GM23338 (cell line): ENCODE data around the gene ATF6. TPM values are rescaled to one million over a fixed set of nuclear protein-coding genes. Genes with fewer than 3 reads are reported as not detected.

ENCODE experiments used
- ATAC-seq: fragments of 200-7000 bp; cut with Tn5 transposase; 3 replicates; pipeline ENCODE4 v1.9.1; 2020
- DNase-seq: peaks from one replicate; pipeline ENCODE4 v3.0.0-alpha.2; 2015; ENCODE audit warnings: low spot score
- H2AFZ ChIP-seq: fragments of 200-600 bp; sonication (generic); 2 replicates; pipeline ENCODE4 v1.8.0; 2016; ENCODE audit warnings: antibody characterized with exemption, mild to moderate bottlenecking, moderate library complexity
- H3F3A ChIP-seq: fragments of 200-600 bp; sonication (generic); replicated peaks from 2 replicates; pipeline ENCODE4 v1.8.0; 2017; ENCODE audit warnings: antibody characterized with exemption, mixed run types, low read depth
- H3K27ac ChIP-seq: fragments of 200-600 bp; sonication (generic); 2 replicates; pipeline ENCODE4 v1.6.1; 2016; ENCODE audit warnings: low read depth
- H3K27me3 ChIP-seq: fragments of 200-600 bp; sonication (generic); 2 replicates; pipeline ENCODE4 v1.8.0; 2016; ENCODE audit warnings: mild to moderate bottlenecking, mixed run types, moderate library complexity; ENCODE audit not compliant: insufficient read depth
- H3K36me3 ChIP-seq: fragments of 200-600 bp; sonication (generic); 2 replicates; pipeline ENCODE4 v1.8.0; 2016; ENCODE audit warnings: mild to moderate bottlenecking; ENCODE audit not compliant: insufficient read depth
- H3K4me1 ChIP-seq: fragments of 200-600 bp; sonication (generic); 2 replicates; pipeline ENCODE4 v1.8.0; 2016; ENCODE audit warnings: mild to moderate bottlenecking, moderate library complexity; ENCODE audit not compliant: insufficient read depth
- H3K4me2 ChIP-seq: fragments of 200-600 bp; sonication (generic); 2 replicates; pipeline ENCODE4 v1.7.1; 2017; ENCODE audit warnings: mixed run types
- H3K4me3 ChIP-seq: fragments of 200-600 bp; sonication (generic); 2 replicates; pipeline ENCODE4 v1.6.1; 2016; ENCODE audit warnings: mixed run types
- H3K79me2 ChIP-seq: fragments of 200-600 bp; sonication (generic); replicated peaks from 2 replicates; pipeline ENCODE4 v1.8.0; 2017; ENCODE audit warnings: mild to moderate bottlenecking; ENCODE audit not compliant: insufficient read depth
- H3K9me2 ChIP-seq: fragments of 200-600 bp; sonication (generic); 2 replicates; pipeline ENCODE4 v1.8.0; 2017; ENCODE audit not compliant: insufficient read depth
- H4K20me1 ChIP-seq: fragments of 200-600 bp; sonication (generic); replicated peaks from 2 replicates; pipeline ENCODE4 v1.8.0; 2017; ENCODE audit warnings: mild to moderate bottlenecking; ENCODE audit not compliant: insufficient read depth
- H3K27ac Mint-ChIP-seq: 2 replicates; pipeline ENCODE4 v1.8.0; 2020; ENCODE audit warnings: inconsistent platforms, mild to moderate bottlenecking, moderate library complexity, mixed read lengths
- H3K27me3 Mint-ChIP-seq: 3 replicates; pipeline ENCODE4 v1.8.0; 2022; ENCODE audit warnings: low read depth, mild to moderate bottlenecking, moderate library complexity, mixed read lengths, inconsistent platforms; ENCODE audit not compliant: insufficient read depth, poor library complexity
- H3K36me3 Mint-ChIP-seq: 3 replicates; pipeline ENCODE4 v1.8.0; 2021; ENCODE audit warnings: low read depth, mild to moderate bottlenecking, inconsistent platforms, moderate library complexity, mixed read lengths
- H3K4me1 Mint-ChIP-seq: 3 replicates; pipeline ENCODE4 v1.8.0; 2020; ENCODE audit warnings: mild to moderate bottlenecking, inconsistent platforms, mixed read lengths
- H3K4me3 Mint-ChIP-seq: 3 replicates; pipeline ENCODE4 v1.8.0; 2021; ENCODE audit warnings: moderate library complexity, mild to moderate bottlenecking, inconsistent platforms, mixed read lengths
- H3K9me3 Mint-ChIP-seq: 3 replicates; pipeline ENCODE4 v1.8.0; 2020; ENCODE audit warnings: moderate library complexity, mild to moderate bottlenecking, inconsistent platforms, mixed read lengths
- CREB1 ChIP-seq: fragments of 250-450 bp; sonication (Bioruptor Pico); IDR thresholded peaks from 2 replicates; pipeline ENCODE4 v1.5.0; 2020; ENCODE audit warnings: low read depth, mild to moderate bottlenecking, moderate library complexity
- ETS1 ChIP-seq: IDR thresholded peaks from 2 replicates; pipeline ENCODE4 v1.6.1; 2016; ENCODE audit warnings: antibody characterized with exemption
- EZH2phosphoT487 ChIP-seq: fragments of 200-600 bp; sonication (generic); IDR thresholded peaks from one replicate; pipeline ENCODE4 v1.8.1; 2018; ENCODE audit warnings: antibody characterized with exemption; ENCODE audit not compliant: unreplicated experiment
- NANOG ChIP-seq: IDR thresholded peaks from 2 replicates; pipeline ENCODE4 v1.6.1; 2016; ENCODE audit warnings: antibody characterized with exemption, borderline replicate concordance
- POLR2AphosphoS5 ChIP-seq: IDR thresholded peaks from 2 replicates; pipeline ENCODE4 v1.6.1; 2016; ENCODE audit warnings: antibody characterized with exemption, low read depth
- REST ChIP-seq: IDR thresholded peaks from one replicate; pipeline ENCODE4 v1.6.1; 2018; ENCODE audit warnings: antibody characterized with exemption; ENCODE audit not compliant: unreplicated experiment
- STAT1 ChIP-seq: IDR thresholded peaks from one replicate; pipeline ENCODE4 v1.6.1; 2016; ENCODE audit warnings: antibody characterized with exemption; ENCODE audit not compliant: unreplicated experiment
- ZNF462 ChIP-seq: fragments of 250-450 bp; sonication (Bioruptor Pico); IDR thresholded peaks from 2 replicates; pipeline ENCODE4 v1.5.0; 2020; ENCODE audit warnings: mild to moderate bottlenecking, moderate library complexity
- polyA plus RNA-seq: library from polyadenylated mRNA; unstranded; fragments of >200 nt; fragmentation: Nextera tagmentation; extraction: Ambion mirVana; gene quantifications from 2 replicates; pipeline ENCODE4 v1.2.1, GENCODE V29; 2016
- total RNA-seq: library from RNA; depleted of rRNA; stranded (reverse); fragments of >200 nt; shearing (Covaris generic); gene quantifications from 2 replicates; pipeline ENCODE4 v1.2.3, GENCODE V29; 2014

ATF6 gene
- total and polyA plus RNA-seq, 2 experiments from 2014 or later, result 5.0 to 13.5 TPM

GRCh38 chr1:161908264-161908663, 142.1 kb downstream of the ATF6 start:
- DNase-seq, result no peak
- no peak overlapping the region for H3K4me3 Mint-ChIP-seq

More at GRCh38 chr1:161908264-161908663, 142.1 kb downstream of the ATF6 start:
- no peaks in the 10 kb centered on the region for H3F3A ChIP-seq
- no peaks in the 10 kb centered on the region for H3K36me3 Mint-ChIP-seq
- H3K4me2 ChIP-seq, result no peak overlapping the region
- no peak overlapping the region for H2AFZ ChIP-seq
- H3K36me3 ChIP-seq, result no peaks in the 10 kb centered on the region
- no peaks in the 10 kb centered on the region for H3K27me3 Mint-ChIP-seq
- H3K27ac ChIP-seq, result no peak overlapping the region
- no peaks in the 10 kb centered on the region for H3K27me3 ChIP-seq
- no peak overlapping the region for H3K4me3 ChIP-seq
- H3K79me2 ChIP-seq, result no peaks in the 10 kb centered on the region
- no peaks in the 10 kb centered on the region for H4K20me1 ChIP-seq
- TF ChIP-seq REST, result no peak
- TF ChIP-seq CREB1 (CRISPR knock-in tag), result no peak
- TF ChIP-seq POLR2AphosphoS5, result no peak
- TF ChIP-seq ETS1, result no peak
- no peak for TF ChIP-seq ZNF462
- no peak for TF ChIP-seq EZH2phosphoT487
- TF ChIP-seq STAT1, result no peak
- no peak for TF ChIP-seq NANOG
- no peak for ATAC-seq
- H3K27ac Mint-ChIP-seq, result no peak overlapping the region
- peaks cover 13% of the 10 kb centered on the region; the same call in 2 of the 3 replicates for H3K4me1 Mint-ChIP-seq
- no peaks in the 10 kb centered on the region for H3K4me1 ChIP-seq
- H3K9me3 Mint-ChIP-seq, result no peaks in the 10 kb centered on the region
- H3K9me2 ChIP-seq, result no peaks in the 10 kb centered on the region
